Measurements from ENCODE around the gene LUC7L2.
"Not testable (repeated sequence)": the region's sequence is repeated elsewhere in the genome, so short reads cannot be mapped to it uniquely, and the experiment has no call there.

The LUC7L2 gene

GRCh38 chr7:139357729-139358506 is 1.8 kb upstream of the LUC7L2 start:
- DNase-seq = not testable (repeated sequence)

GRCh38 chr7:139358541-139359365 is 941 bp upstream of the LUC7L2 start:
- peak; percentile 11 for DNase-seq

GRCh38 chr7:139360210-139360947 is 685 bp downstream of the LUC7L2 start:
- DNase-seq = peak; percentile 98

GRCh38 chr7:139360948-139361307 is 1.2 kb downstream of the LUC7L2 start:
- DNase-seq = peak; percentile 67

DNA sequence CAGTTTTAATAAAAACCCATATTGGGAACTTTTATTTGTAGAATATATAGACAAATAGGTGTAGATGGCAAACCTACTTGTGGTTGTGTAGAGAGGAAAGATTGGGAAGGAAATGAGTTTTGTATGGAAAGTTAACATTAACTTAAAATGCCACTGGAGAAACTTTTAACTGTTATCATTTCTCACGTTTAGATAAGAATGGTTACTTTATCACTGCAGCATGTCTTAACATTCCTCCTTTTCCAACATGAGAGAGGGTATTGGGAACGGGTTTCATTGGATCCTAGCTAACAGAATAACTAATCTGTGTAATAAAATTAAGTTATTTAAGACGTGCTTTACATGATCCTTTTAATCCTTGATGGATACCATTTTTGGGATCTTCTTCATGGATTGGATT is 1.8 kb downstream of the LUC7L2 start:
- no peak for DNase-seq

DNA sequence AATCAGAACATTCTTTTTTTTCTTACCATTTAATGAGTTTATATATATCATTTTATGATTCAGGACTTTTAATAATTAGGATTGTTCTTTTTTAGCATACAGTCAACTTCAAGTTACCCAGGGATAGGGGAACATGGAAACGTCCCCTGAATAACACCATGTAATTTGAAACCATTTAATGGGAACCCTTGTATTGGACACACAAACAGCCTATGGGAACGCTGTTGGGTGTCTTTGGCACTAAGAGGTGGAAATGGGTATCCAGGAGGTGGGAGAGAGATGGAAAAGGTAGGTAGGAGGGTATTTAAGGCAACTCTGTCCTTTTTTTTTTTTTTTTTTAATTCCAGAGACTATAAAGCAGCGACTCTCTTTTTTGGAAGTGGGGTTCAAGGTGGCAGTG is 2.6 kb downstream of the LUC7L2 start:
- peak; percentile 4 for DNase-seq

GRCh38 chr7:139362981-139363380 is 3.3 kb downstream of the LUC7L2 start:
- DNase-seq = no peak

DNA sequence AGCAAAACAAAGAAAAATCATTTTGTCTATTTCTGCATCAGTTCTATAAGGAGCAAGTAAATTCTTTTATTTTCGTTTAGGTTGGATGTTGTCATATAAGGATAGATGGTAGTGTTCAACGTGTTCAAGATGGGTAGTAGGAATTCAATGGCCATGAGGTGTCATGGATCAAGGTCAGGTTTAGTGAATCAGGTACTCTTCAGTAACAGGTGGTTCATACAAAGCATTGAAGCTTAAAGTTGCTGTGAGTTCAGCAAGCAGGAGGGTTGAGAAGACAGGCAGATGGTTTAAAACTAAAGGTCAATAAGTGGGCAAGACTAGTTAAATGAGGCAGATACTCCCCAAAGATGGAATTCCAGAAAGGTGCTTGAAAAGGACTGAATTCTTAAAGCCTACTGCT is 5.6 kb downstream of the LUC7L2 start:
- DNase-seq = no peak

DNA sequence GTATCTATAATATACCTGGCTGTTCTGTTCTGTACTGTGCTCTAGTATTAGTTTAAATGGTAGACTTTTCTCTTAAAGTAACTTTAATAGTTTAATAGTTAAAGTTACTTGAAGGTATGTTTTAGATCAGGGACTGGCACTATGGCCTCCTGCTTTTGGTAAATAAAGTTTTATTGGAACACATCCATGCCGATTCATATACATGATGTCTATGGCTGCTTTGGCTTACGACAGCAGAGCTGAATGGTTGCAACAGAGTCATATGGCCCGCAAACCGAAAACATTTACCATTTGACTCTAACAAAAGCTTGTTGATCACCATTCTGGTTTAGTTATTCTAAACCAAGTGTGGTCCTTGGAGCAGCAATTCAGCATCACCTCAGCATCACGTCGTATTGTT is 6.7 kb downstream of the LUC7L2 start:
- no peak for DNase-seq

DNA sequence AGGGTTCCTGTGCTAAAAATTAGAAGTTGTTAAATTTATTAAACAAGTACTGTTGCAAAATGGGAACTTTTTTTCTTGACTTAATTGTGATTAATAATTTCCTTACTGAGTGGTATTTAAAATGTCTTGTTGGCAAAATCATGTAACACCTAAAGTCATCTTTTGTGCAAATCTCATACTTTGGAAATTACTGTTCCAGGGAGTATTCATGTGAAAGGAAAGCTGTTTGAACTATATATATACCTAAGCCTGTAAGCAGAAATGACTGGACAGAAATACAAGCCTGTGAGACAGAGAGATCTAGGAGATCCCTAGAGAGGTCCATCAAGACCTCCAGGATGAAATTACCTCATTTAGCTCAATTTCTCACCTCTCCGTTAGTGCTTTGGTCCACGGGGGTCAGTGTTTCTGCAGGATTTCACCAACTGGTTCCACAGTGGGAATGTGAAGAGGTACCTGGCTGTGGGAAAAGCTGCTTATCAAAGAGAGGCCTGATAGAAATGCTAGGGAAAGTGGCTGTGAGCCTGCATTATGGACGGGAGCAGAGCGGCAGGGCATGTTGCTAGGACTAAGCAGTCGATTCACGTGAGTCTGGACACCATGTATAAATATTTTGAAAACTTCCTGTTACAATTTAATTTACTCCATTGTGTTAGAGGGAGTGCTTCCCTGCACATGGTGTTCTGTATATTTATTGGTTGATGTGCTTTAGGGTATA is 7.9 kb downstream of the LUC7L2 start:
- DNase-seq = no peak

DNA sequence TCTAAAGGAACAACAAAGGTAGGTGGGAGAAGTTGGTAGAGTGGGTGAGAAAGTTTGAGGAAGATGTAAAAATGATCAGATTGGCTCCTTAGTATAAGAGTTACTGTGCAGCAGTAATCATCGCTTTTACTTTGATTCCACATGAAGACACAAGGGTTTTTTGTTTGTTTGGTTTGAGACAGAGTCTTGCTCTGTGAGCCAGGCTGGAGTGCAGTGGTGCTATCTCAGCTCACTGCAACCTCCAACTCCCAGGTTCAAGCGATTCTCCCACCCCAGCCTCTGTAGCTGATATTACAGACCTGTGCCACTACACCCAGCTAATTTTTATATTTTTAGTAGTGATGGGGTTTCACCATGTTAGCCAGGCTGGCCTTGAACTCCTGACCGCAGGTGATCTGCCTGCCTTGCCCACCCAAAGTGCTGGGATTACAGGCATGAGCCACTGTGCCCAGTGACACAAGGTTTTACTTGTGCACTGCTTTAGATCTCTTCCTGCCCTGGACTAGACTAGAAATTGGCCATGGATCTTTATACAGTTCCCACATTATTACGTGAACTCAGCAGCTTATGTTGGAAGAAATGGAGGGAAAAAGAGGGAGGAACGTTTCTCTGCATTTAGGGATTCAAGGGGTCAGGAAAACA is 10.7 kb downstream of the LUC7L2 start:
- no peak for DNase-seq

DNA sequence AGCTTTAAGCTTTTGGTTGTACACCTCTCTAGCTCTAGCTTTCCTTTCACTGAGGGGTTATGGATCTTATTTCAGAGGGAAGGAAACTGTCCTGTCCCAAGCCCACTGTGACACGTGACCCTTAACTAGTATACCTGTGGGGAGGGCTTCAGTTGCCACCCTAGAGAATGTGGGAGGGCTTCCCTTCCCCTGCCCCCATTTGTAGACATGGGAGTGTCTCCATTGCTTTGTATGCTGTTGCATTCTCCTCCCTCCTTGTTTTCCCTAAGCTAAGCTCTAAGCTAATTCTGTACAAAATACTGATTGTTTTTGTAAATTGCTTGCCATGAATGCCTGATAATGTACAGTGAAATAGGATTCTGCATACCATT is 11.2 kb downstream of the LUC7L2 start:
- DNase-seq = no peak

- no peak for DNase-seq
Observed at GRCh38 chr7:139374246-139374645, 14.6 kb downstream of the LUC7L2 start.

- no peak for DNase-seq
Observed at GRCh38 chr7:139382439-139382838, 22.7 kb downstream of the LUC7L2 start.

DNA sequence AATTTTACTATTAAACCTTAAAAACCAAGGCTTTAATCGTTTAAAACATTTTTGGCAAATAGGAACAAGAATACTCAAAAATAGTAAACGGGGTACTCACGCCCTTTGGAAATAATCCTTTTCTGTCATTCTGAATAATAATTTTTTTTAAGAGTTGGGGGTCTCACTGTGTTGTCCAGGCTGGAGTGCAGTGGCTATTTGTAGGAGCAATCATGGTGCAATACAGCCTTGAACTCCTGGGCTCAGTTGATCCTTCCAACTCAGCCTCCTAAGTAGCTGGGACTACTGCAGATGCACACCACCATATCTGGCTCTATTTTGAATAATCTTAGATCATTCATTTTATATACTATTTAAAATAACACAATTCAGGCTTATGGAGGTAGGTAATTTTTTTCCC is 24.9 kb downstream of the LUC7L2 start:
- DNase-seq = no peak

- DNase-seq = no peak
Observed at GRCh38 chr7:139387594-139387993, 27.9 kb downstream of the LUC7L2 start.

- no peak for DNase-seq
Observed at GRCh38 chr7:139389091-139389490, 29.4 kb downstream of the LUC7L2 start.

- no peak for DNase-seq
Observed at GRCh38 chr7:139389774-139390173, 30.1 kb downstream of the LUC7L2 start.

- no peak for DNase-seq
Observed at GRCh38 chr7:139393621-139394211, 34.0 kb downstream of the LUC7L2 start.

DNA sequence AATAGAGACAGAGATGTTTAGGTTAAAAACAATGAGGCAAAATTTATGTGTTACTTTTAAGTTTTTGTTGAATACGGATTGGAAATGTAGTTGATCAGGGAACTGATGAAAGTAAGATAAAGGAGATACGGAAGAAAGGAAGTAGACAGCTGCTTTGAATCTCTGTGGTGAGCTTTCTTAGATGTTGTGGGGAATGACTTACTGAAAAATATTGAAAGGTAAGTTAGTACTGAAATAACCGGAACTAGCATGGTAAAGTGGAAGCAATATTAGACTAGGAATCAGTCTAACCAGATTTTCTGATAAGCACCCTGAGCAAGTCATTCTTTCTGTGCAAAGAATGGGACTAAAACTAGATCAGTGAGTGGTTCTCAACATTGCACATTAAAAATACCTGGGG is 34.8 kb downstream of the LUC7L2 start:
- DNase-seq = no peak

- no peak for DNase-seq
Observed at GRCh38 chr7:139396323-139396951, 36.7 kb downstream of the LUC7L2 start.

- no peak for DNase-seq
Observed at GRCh38 chr7:139397192-139397591, 37.5 kb downstream of the LUC7L2 start.

Data from NCI-H1092 treated with DMSO at 0.1 percent for 48 hours (cell line).